ENCODE results near the gene PPFIA1. TPM values are rescaled to one million over a fixed set of nuclear protein-coding genes. Genes with fewer than 3 reads are reported as not detected.

PPFIA1 gene
- total and polyA plus RNA-seq, 8 donors: 14.9 to 28.7 (median 21.1) TPM

DNA sequence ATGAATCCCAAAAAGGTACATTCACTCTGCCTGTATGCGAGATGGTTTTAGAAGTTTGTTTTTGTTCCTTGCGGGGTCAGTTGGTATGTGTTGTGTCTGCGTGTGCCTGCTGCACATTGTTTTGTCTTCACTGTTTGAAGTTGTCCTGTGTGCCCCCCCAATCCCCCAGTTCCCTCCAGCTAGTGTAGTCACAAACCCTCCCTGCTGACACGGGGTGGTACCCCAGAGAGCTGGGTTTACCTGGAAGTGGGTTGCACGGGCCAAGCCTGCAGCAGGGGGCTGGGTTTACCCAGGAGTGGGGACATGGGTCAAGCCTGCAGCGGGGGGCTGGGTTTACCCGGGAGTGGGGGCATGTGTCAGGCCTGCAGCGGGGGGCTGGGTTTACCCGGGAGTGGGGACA is 150.0 kb downstream of the PPFIA1 start:
- peak in 1 of 4 donors; percentile 11 for ATAC-seq
- Histone ChIP-seq H3K36me3 (peaks cover 7 to 76% (median 42%) of the 10 kb centered on the region in 3 donors), H3K27me3 (no peaks in the 10 kb centered on the region), H3K27ac (no peak overlapping the region), H3K4me3 (no peak overlapping the region), H3K9me3 (no peaks in the 10 kb centered on the region), H3K4me1 (no peaks in the 10 kb centered on the region)
- WGBS, 2 donors: 90 to 92% methylated on average over 9 of the region's 9 CpGs
- DNase-seq: no peak
- no peak for TF ChIP-seq CTCF (IDR thresholded peaks at IDR 0.05)
- no peak for FAIRE-seq
- intact Hi-C loops (cut with DNase I): no loop called here

DNA sequence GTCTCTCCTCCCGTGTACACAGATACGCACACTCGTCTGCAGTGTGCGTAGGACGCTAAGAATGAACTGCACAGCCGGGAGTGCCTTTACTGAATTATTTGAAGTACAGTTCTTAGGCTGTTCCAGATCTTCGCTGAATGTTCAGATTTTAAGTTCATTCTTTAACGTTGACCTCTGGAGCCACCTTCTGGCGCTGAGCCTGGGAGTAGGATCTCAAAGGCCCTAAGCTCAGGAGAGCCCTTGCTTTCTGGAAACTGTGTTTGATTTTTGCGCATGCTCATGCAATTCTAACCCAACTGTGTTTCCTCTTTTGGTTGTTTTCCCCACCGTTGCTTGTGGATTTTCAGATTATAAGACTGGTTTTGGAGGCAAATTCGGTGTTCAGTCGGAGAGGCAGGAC is 150.6 kb downstream of the PPFIA1 start:
- 87 to 88% methylated on average over 13 of the region's 13 CpGs for WGBS, 2 donors
- ATAC-seq: no peak
- DNase-seq: peak in 1 of 6 donors; percentile 7
- no peaks in the 10 kb centered on the region for H3K9me3 ChIP-seq
- no peak for TF ChIP-seq CTCF (IDR thresholded peaks at IDR 0.05)
- no peak overlapping the region for H3K27ac ChIP-seq
- intact Hi-C loops (cut with DNase I): no loop called here
- no peaks in the 10 kb centered on the region for H3K27me3 ChIP-seq
- H3K4me1 ChIP-seq: no peaks in the 10 kb centered on the region
- H3K36me3 ChIP-seq: peaks cover 7 to 78% (median 40%) of the 10 kb centered on the region in 3 donors
- no peak overlapping the region for H3K4me3 ChIP-seq
- FAIRE-seq: no peak

DNA sequence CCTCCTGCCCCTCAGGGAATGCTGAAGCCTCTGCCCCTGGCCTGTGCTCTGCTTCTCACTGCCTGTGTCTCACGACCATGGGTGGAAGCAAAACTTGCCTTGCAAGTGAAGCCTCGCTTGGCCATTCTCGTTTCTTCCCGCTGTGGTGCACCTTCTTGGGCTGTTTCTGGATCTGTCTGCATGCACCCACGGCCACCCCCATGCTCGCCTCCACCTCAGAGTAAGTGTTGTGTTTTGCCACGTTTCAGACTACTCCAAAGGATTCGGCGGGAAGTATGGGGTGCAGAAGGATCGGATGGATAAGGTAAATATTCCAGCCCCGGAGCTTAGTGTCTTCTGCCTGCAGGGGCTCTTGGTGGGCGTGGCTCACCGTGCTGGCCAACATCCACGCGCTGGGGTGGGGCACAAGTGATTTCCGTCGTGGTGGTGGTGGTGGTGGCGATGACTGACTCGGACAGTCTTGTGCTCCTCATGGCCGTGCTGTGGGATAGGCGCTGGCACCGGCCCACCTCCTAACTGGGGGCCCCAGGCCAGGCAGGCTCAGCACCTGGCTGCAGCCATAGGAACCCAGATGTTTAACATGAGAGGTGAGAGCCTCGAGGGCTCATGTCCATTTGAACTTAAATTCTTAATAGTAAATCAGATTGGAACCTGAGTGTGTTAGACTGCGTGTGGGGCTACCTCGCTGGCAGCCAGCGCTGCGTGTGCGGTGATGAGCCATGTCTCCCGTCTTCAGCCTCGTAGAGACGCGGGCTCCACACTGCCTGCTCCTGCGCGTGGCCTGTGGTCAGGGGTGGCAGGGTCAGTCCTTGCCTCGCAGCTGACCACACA is 152.4 kb downstream of the PPFIA1 start:
- 92 to 93% methylated on average over 35 of the region's 35 CpGs for WGBS, 2 donors
- H3K36me3 ChIP-seq: peaks cover 7 to 77% (median 29%) of the 10 kb centered on the region in 3 donors
- no peak for FAIRE-seq

GRCh38 chr11:70423523-70424505 is 153.3 kb downstream of the PPFIA1 start:
- H3K4me1 ChIP-seq: no peaks in the 10 kb centered on the region
- peaks cover 7 to 73% (median 30%) of the 10 kb centered on the region in 3 donors for H3K36me3 ChIP-seq
- intact Hi-C loops (cut with DNase I): no loop called here
- no peaks in the 10 kb centered on the region for H3K27me3 ChIP-seq
- DNase-seq: no peak
- no peak for FAIRE-seq
- H3K27ac ChIP-seq: no peak overlapping the region
- H3K9me3 ChIP-seq: no peaks in the 10 kb centered on the region
- no peak for TF ChIP-seq CTCF (IDR thresholded peaks at IDR 0.05)
- no peak overlapping the region for H3K4me3 ChIP-seq
- peak in 2 of 4 donors; percentile 19 to 28 for ATAC-seq
- 94 to 95% methylated on average over 34 of the region's 34 CpGs for whole genome bisulfite sequencing, 2 donors

More for the DNA sequence above, 152.4 kb downstream of the PPFIA1 start:
- DNase-seq (peak in 1 of 6 donors; percentile 9), ATAC-seq (no peak)
- intact Hi-C loops (cut with DNase I): no loop called here
- Histone ChIP-seq H3K9me3 (no peaks in the 10 kb centered on the region), H3K27me3 (no peaks in the 10 kb centered on the region), H3K27ac (no peak overlapping the region), H3K4me3 (no peak overlapping the region), H3K4me1 (no peaks in the 10 kb centered on the region)
- TF ChIP-seq CTCF (IDR thresholded peaks at IDR 0.05): no peak
